Activated CD8-positive, alpha-beta T cell treated with anti-CD3 and anti-CD28 coated beads, Interleukin-2, amount 10 ng/mL, durations not matched to agents 7 days and 5 days (primary cell): Measurements from ENCODE around the gene SUV39H1. TPM values are rescaled to one million over a fixed set of nuclear protein-coding genes. Genes with fewer than 3 reads are reported as not detected.
"Not testable (repeated sequence)": the region's sequence is repeated elsewhere in the genome, so short reads cannot be mapped to it uniquely, and the experiment has no call there.

Source experiments
- ATAC-seq: fragments of 150-1000 bp; cut with Tn5 transposase; one replicate; pipeline ENCODE4 v1.10.0; 2021; ENCODE audit warnings: moderate library complexity
- CTCF ChIA-PET: fragments of 350-600 bp; sonication (Branson Sonifier 250); formaldehyde crosslinking; loops from one replicate; lab custom pipeline; 2021; ENCODE audit warnings: antibody characterized with exemption; lab: Charles Lee
- POLR2A ChIA-PET: fragments of 350-600 bp; sonication (Branson Sonifier 250); formaldehyde crosslinking; loops from one replicate; lab custom pipeline; 2021; ENCODE audit warnings: antibody characterized with exemption; lab: Charles Lee
- DNase-seq: peaks from one replicate; pipeline ENCODE4 v3.0.0-alpha.2; 2020
- H3K27ac Mint-ChIP-seq: one replicate; pipeline ENCODE4 v1.8.0; 2021; ENCODE audit warnings: mild to moderate bottlenecking, mixed read lengths
- H3K27me3 Mint-ChIP-seq: one replicate; pipeline ENCODE4 v1.8.0; 2021; ENCODE audit warnings: low read depth, mixed read lengths
- H3K36me3 Mint-ChIP-seq: one replicate; pipeline ENCODE4 v1.8.0; 2021; ENCODE audit warnings: low read depth, mixed read lengths
- H3K4me1 Mint-ChIP-seq: one replicate; pipeline ENCODE4 v1.8.0; 2021; ENCODE audit warnings: low read depth, mixed read lengths
- H3K4me3 Mint-ChIP-seq: one replicate; pipeline ENCODE4 v1.8.0; 2021; ENCODE audit warnings: mild to moderate bottlenecking, mixed read lengths
- H3K9me3 Mint-ChIP-seq: one replicate; pipeline ENCODE4 v1.8.0; 2022; ENCODE audit warnings: mixed read lengths; ENCODE audit not compliant: insufficient read depth
- total RNA-seq, 2 experiments: library from RNA; stranded (reverse); gene quantifications; one replicate each; pipeline ENCODE4 v1.2.3, GENCODE V29; 2021

The SUV39H1 gene
- total RNA-seq, 2 experiments from 2014 or later = 33.2 to 35.3 TPM

DNA sequence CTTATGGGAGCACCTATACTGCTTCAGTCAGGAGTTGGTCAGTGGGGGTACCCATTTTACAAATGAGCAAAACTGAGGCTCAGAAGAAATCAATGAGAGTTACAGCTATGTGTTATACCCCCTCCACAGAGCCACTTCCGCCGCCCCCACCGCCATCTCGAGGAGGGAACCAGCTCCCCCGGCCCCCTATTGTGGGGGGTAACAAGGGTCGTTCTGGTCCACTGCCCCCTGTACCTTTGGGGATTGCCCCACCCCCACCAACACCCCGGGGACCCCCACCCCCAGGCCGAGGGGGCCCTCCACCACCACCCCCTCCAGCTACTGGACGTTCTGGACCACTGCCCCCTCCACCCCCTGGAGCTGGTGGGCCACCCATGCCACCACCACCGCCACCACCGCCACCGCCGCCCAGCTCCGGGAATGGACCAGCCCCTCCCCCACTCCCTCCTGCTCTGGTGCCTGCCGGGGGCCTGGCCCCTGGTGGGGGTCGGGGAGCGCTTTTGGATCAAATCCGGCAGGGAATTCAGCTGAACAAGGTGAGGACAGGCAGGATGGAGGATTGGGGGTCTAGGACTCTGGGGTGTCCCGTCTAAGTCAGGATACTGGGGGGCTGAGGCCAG lies 7.9 kb upstream of the SUV39H1 start:
- Mint-ChIP-seq H3K36me3 (peaks cover 65% of the 10 kb centered on the region), H3K4me1 (peaks cover 36% of the 10 kb centered on the region), H3K9me3 (no peaks in the 10 kb centered on the region), H3K27me3 (no peaks in the 10 kb centered on the region), H3K27ac (no peak overlapping the region), H3K4me3 (no peak overlapping the region)
- ChIA-PET CTCF (no interaction called here), POLR2A (interaction anchor here (0.9 kb wide), 1 partner anchor 74 kb away, joined by 3 read pairs; no protein-coding TSS in a partner anchor)
- ATAC-seq = no peak
- no peak for DNase-seq

DNA sequence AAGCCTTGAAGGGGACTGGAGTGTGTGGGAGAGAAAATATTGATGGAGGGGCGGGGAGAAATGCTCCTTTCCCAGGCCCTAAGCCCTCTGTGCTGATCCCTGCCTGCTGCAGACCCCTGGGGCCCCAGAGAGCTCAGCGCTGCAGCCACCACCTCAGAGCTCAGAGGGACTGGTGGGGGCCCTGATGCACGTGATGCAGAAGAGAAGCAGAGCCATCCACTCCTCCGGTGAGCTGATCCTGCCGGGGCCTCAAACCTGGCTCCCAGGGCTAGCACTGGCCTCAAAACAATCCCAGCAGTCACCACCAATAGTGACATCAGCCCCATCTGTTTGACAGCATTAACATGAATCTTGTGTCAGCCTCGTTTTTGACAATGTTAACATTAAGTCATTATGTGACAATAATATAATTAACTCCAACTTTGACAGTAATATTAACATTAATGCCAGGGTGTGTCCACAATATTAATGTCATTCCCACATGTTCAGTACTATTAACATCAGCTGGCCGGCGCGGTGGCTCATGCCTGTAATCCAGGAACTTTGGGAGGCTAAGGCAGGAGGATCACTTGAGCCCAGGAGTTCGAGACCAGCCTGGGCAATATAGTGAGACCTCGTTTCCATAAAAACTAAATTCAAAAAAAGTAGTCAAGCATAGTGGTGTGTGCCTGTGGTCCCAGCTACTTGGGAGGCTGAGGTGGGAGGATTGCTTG lies 7.2 kb upstream of the SUV39H1 start:
- H3K9me3 Mint-ChIP-seq = no peaks in the 10 kb centered on the region
- no peak for ATAC-seq
- POLR2A ChIA-PET = interaction anchor here (0.6 to 0.9 kb wide), 3 partner anchors 75 to 160 kb away, joined by 3 to 4 read pairs (median 3); no protein-coding TSS in a partner anchor

DNA sequence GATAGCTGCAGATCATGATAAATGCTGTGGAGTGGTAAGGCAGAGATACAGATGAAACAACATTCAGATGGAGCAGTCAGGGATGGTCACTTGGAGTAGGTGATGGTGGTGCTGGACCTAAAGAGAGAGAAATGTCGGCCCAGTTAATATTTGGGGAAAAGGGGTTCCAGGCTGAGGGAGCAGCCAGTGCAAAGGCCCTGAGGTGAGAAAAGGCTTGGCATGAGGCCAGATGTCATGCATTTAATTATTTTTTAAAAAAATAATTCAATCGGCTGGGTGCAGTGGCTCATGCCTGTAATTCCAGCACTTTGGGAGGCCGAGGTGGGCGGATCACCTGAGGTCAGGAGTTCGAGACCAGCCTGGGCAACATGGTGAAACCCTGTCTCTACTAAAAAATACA lies 4.8 kb upstream of the SUV39H1 start:
- H3K9me3 Mint-ChIP-seq, POLR2A ChIA-PET, CTCF ChIA-PET, DNase-seq, H3K27me3 Mint-ChIP-seq, H3K4me3 Mint-ChIP-seq, ATAC-seq, H3K27ac Mint-ChIP-seq: not testable (repeated sequence)
- peaks cover 26% of the 10 kb centered on the region for H3K4me1 Mint-ChIP-seq
- H3K36me3 Mint-ChIP-seq = peaks cover 34% of the 10 kb centered on the region

More for the DNA sequence above, 7.2 kb upstream of the SUV39H1 start:
- no peaks in the 10 kb centered on the region for H3K27me3 Mint-ChIP-seq
- DNase-seq = no peak
- CTCF ChIA-PET = no interaction called here
- peaks cover 33% of the 10 kb centered on the region for H3K4me1 Mint-ChIP-seq
- no peak overlapping the region for H3K4me3 Mint-ChIP-seq
- H3K36me3 Mint-ChIP-seq = peaks cover 58% of the 10 kb centered on the region
- no peak overlapping the region for H3K27ac Mint-ChIP-seq

DNA sequence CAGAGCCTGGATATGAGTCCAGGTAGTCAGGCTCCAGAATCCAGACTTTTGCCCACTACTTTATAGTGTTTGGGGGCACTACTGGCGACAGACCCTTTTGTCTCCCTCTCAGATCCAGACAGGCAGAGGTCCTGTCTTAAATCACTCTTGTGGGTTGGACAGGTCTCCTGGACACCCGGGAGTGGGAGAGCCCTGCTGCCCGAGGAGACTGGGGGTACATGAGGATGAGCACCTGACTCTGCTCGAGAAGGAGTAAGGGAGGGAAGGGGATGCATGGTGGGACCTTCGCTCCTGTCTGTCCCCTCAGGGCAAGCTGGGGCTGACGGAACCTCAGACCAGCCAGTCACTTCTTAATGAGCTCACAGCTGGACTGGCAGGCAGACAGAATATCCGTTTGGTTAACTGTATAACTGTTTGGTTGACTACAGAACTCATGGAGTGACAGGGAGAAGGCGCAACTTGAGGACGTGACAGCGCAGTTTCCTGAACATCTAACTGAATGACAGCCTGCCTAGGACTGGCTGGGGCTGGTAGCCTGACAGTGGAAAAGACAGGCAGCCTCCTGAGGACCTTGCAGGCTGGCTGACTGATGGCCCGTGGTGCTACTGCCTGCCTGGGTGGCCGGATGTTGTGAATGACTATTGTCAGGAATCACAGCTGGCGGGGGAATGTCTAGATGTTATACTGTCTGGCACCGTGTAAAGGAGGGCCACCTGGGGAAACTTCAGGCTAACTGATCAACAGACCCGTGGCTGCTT lies 1.6 kb upstream of the SUV39H1 start:
- CTCF ChIA-PET = no interaction called here
- Mint-ChIP-seq H3K9me3 (no peaks in the 10 kb centered on the region), H3K27ac (peak overlapping the region; percentile 97), H3K27me3 (no peaks in the 10 kb centered on the region), H3K36me3 (peaks cover 29% of the 10 kb centered on the region), H3K4me1 (peaks cover 34% of the 10 kb centered on the region), H3K4me3 (peak overlapping the region; percentile 83)
- POLR2A ChIA-PET = interaction anchor here (1.2 to 2.8 kb wide), 4 partner anchors 11 to 106 kb away, joined by 4 to 22 read pairs (median 6); partner anchors contain the start of genes HDAC6 and WAS
- ATAC-seq (no peak), DNase-seq (no peak)

DNA sequence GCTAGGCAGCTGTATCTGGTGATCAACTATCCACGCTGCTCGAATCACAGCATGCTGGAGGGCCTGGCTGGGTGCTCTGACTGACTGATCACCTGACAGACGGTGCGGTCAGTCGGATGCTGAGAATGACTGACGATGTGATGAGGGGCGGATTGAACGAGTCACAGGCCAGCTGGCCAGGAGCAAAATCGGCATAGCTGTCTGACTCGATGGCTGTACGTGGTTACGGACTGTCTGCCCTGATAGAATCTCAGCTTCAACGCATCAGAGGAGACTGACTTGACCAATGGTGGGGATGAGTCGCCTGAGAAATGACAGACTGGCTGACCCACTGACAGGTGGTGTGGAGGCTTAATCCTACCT lies 1.0 kb upstream of the SUV39H1 start:
- ATAC-seq = no peak
- ChIA-PET POLR2A (interaction anchor here (1.2 to 2.8 kb wide), 7 partner anchors 11 to 244 kb away, joined by 3 to 22 read pairs (median 6); partner anchors contain the start of genes HDAC6 and WAS), CTCF (interaction anchor here (0.8 kb wide), 1 partner anchor 12 kb away, joined by 3 read pairs; the partner anchor contains the start of gene WAS)
- Mint-ChIP-seq H3K4me1 (peaks cover 37% of the 10 kb centered on the region), H3K27me3 (no peaks in the 10 kb centered on the region), H3K27ac (peak overlapping the region; percentile 97), H3K36me3 (peaks cover 29% of the 10 kb centered on the region), H3K4me3 (peak overlapping the region; percentile 83), H3K9me3 (no peaks in the 10 kb centered on the region)
- DNase-seq = no peak

DNA sequence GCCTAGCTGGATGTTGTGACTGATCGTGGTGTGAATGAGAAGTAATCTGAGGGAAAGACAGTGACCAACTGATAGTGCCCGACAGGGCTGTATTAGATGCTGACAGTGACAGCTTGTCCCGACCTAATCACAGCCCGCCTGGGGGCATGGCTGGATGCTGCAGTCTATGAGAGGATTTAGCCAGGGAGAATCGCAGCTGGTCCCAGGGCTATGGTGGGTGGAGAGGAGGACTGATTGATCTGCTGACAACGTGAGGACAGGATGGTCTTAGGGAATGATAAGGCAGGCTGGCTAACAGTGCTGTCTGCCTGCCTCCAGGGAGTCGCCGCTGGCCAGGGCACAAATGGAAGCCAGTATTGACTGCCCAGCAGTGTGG lies 621 bp upstream of the SUV39H1 start:
- Mint-ChIP-seq H3K4me1 (peaks cover 41% of the 10 kb centered on the region), H3K9me3 (no peaks in the 10 kb centered on the region), H3K27ac (peak overlapping the region; percentile 97), H3K4me3 (peak overlapping the region; percentile 83), H3K27me3 (no peaks in the 10 kb centered on the region), H3K36me3 (peaks cover 31% of the 10 kb centered on the region)
- CTCF ChIA-PET = interaction anchor here (0.8 kb wide), 1 partner anchor 12 kb away, joined by 3 read pairs; the partner anchor contains the start of gene WAS
- POLR2A ChIA-PET = interaction anchor here (0.6 to 2.8 kb wide), 10 partner anchors 12 to 244 kb away, joined by 3 to 22 read pairs (median 4); partner anchors contain the start of genes HDAC6 and WAS
- no peak for DNase-seq
- no peak for ATAC-seq

DNA sequence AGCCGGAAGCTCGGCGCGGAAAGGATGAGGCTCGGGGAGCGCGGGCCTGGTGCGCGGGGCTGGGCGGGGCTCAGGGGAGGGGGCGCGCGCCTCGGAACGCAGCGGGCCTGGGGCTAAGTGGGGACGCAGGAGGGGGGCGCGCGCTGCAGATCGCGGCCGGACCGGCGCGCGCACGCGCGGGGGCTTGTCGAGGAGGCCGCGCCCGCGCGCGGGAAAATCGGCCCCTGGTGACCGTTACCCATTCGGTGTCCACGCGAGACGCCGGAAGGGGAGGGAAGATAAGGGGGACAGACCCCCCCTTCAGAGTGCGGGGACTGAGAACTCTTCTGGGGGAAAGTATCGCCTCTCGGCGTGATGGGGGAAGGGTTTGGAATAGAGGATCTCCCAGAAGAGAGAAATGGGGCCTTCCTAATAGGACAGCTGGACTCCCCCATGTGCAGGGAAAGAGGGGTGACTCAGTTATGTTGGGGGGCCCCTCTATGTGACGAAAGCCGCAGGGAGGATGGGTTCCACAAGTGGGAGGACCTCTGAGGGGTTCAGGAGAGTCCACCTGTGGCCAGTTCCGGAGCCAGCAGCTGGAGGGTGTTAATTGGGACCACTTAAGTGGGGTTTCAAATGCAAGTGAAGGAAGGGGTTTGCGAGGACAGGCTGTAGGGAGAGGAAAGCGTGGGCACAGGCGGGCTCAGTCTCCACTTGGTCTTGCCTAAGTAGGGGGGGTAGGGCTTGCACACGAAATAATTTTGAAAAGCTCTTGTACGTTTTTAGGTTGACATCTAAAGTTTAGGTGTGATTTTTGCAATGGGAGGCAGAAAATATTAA lies 584 bp downstream of the SUV39H1 start:
- Mint-ChIP-seq H3K27ac (peak overlapping the region; percentile 85), H3K36me3 (peaks cover 26% of the 10 kb centered on the region), H3K4me3 (peak overlapping the region; percentile 83), H3K9me3 (no peaks in the 10 kb centered on the region), H3K4me1 (peaks cover 50% of the 10 kb centered on the region), H3K27me3 (no peaks in the 10 kb centered on the region)
- DNase-seq (peak; percentile 71), ATAC-seq (peak; percentile 31)
- ChIA-PET POLR2A (interaction anchor here (0.8 to 2.8 kb wide), 9 partner anchors 13 to 243 kb away, joined by 3 to 22 read pairs (median 4); partner anchors contain the start of genes HDAC6 and WAS), CTCF (no interaction called here)

DNA sequence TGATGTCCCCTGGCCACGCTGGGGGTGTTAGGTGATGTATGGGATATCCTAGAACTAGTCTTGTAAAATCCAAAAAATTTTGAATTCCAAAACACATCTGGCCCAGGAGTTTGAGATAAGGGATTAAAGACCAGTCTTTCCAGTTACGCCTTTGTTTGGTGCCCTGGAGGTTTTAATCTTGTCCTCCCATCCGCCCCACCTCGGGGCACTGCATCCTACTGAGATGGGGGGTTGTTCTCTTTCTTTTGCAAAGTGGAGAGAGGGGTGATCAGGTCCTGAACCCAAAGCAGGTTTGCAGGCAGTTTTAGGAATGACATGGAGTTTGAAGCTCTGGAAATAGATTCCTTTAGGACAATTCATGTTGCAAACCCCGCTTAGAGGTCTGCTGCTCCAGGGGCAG lies 1.8 kb downstream of the SUV39H1 start:
- ATAC-seq = no peak
- Mint-ChIP-seq H3K9me3 (no peaks in the 10 kb centered on the region), H3K4me3 (peak overlapping the region; percentile 83), H3K27ac (peak overlapping the region; percentile 25), H3K36me3 (peaks cover 36% of the 10 kb centered on the region), H3K27me3 (no peaks in the 10 kb centered on the region), H3K4me1 (peaks cover 60% of the 10 kb centered on the region)
- CTCF ChIA-PET = no interaction called here
- POLR2A ChIA-PET = interaction anchor here (2.3 kb wide), 1 partner anchor 13 kb away, joined by 13 read pairs; no protein-coding TSS in a partner anchor
- no peak for DNase-seq

DNA sequence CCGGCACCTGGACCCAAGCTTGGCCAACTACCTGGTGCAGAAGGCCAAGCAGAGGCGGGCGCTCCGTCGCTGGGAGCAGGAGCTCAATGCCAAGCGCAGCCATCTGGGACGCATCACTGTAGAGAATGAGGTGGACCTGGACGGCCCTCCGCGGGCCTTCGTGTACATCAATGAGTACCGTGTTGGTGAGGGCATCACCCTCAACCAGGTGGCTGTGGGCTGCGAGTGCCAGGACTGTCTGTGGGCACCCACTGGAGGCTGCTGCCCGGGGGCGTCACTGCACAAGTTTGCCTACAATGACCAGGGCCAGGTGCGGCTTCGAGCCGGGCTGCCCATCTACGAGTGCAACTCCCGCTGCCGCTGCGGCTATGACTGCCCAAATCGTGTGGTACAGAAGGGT lies 3.7 kb downstream of the SUV39H1 start:
- no peak overlapping the region for H3K4me3 Mint-ChIP-seq
- no peak overlapping the region for H3K27ac Mint-ChIP-seq
- no peaks in the 10 kb centered on the region for H3K9me3 Mint-ChIP-seq
- CTCF ChIA-PET = no interaction called here
- H3K36me3 Mint-ChIP-seq = peaks cover 44% of the 10 kb centered on the region
- DNase-seq (no peak), ATAC-seq (no peak)
- POLR2A ChIA-PET = no interaction called here
- no peaks in the 10 kb centered on the region for H3K27me3 Mint-ChIP-seq
- peaks cover 57% of the 10 kb centered on the region for H3K4me1 Mint-ChIP-seq

DNA sequence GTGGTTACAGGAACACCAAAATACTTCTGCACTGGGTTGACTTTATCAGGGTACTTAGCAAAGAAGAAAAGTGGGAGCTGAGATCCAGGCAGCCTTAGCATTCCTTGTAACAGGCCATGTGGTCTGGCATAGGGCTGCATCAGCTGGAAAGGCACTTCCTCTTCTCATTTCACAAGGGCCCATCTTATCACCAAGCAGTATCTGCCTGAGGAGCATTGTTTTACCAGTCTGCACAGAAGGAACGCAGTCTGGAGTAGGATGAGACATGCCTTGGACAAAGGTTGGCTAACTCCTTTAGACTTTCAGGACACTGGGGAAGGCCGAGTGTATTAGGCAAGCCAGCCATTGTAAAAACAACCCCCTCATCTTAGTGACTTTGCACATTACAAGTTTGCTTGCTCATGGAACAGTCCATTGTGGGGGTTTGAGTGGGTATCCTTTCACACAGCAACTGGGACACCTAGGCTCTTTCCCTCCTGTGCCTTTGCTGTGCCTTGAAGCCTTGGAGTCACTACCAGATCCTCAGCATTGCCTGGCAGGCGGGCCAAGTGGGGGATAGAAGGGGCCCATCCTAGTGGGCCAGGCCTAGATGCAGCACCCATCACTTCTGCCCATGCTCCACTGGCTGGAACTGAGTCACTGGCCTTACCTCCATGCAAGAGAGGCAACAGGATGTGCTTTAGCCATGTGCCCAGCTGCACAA lies 4.6 kb downstream of the SUV39H1 start:
- Mint-ChIP-seq H3K9me3 (no peaks in the 10 kb centered on the region), H3K4me1 (peaks cover 49% of the 10 kb centered on the region), H3K27ac (no peak overlapping the region), H3K36me3 (peaks cover 46% of the 10 kb centered on the region), H3K4me3 (no peak overlapping the region), H3K27me3 (no peaks in the 10 kb centered on the region)
- DNase-seq (no peak), ATAC-seq (no peak)
- POLR2A ChIA-PET = no interaction called here
- CTCF ChIA-PET = no interaction called here
